ENCODE results near the gene LRMDA.

DNA sequence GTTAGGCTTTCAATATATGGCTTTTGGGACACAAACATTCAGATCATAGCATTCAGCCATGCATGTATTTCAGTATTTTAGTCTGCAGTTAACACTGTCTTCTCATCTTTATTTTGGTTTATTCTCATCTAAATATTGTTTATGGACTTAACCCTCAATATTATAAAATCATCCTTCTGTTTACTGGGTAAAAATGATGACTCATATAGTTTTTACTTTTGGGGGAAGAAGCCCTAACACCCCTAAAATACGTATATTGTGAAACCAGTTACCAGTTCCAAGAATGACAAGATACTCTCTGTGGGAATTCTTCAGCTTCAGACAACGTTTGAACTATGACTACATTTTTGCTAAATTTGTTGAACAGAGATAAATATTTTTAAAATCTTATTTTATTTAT is 505.4 kb downstream of the LRMDA start:
- TF ChIP-seq, protein P1, sequence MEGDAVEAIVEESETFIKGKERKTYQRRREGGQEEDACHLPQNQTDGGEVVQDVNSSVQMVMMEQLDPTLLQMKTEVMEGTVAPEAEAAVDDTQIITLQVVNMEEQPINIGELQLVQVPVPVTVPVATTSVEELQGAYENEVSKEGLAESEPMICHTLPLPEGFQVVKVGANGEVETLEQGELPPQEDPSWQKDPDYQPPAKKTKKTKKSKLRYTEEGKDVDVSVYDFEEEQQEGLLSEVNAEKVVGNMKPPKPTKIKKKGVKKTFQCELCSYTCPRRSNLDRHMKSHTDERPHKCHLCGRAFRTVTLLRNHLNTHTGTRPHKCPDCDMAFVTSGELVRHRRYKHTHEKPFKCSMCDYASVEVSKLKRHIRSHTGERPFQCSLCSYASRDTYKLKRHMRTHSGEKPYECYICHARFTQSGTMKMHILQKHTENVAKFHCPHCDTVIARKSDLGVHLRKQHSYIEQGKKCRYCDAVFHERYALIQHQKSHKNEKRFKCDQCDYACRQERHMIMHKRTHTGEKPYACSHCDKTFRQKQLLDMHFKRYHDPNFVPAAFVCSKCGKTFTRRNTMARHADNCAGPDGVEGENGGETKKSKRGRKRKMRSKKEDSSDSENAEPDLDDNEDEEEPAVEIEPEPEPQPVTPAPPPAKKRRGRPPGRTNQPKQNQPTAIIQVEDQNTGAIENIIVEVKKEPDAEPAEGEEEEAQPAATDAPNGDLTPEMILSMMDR (conservative IDR thresholded peaks at IDR 0.05; ENCODE audit: low read length) = no peak
- no peak for TF ChIP-seq EZH2phosphoT487 (IDR thresholded peaks at IDR 0.05; ENCODE audit: borderline replicate concordance)

All from Loucy (cell line).